GM19193 (cell line): Measurements from ENCODE around the gene WNT7B.

Source experiments
- POLR2A ChIP-seq: IDR thresholded peaks from 4 replicates; pipeline ENCODE4 v1.6.1; 2011; ENCODE audit not compliant: insufficient read depth, insufficient read length; ENCODE audit errors: extremely low read depth

Gene WNT7B

GRCh38 chr22:46011627-46012181 is 34.7 kb upstream of the WNT7B start:
- TF ChIP-seq POLR2A, result no peak

- no peak for TF ChIP-seq POLR2A
Measured at GRCh38 chr22:46010951-46011626, 34.1 kb upstream of the WNT7B start.

- TF ChIP-seq POLR2A, result no peak
Measured at GRCh38 chr22:46010207-46010867, 33.4 kb upstream of the WNT7B start.

GRCh38 chr22:46009730-46010129 is 32.8 kb upstream of the WNT7B start:
- no peak for TF ChIP-seq POLR2A

GRCh38 chr22:46008836-46009596 is 32.1 kb upstream of the WNT7B start:
- no peak for TF ChIP-seq POLR2A

GRCh38 chr22:46008291-46008690 is 31.3 kb upstream of the WNT7B start:
- TF ChIP-seq POLR2A, result no peak

- no peak for TF ChIP-seq POLR2A
Measured at GRCh38 chr22:46007848-46008261, 30.9 kb upstream of the WNT7B start.

- TF ChIP-seq POLR2A, result no peak
Measured at GRCh38 chr22:46007003-46007847, 30.3 kb upstream of the WNT7B start.

GRCh38 chr22:46006379-46007002 is 29.5 kb upstream of the WNT7B start:
- TF ChIP-seq POLR2A, result no peak

- TF ChIP-seq POLR2A, result no peak
Measured at GRCh38 chr22:46004105-46004866, 27.3 kb upstream of the WNT7B start.

- no peak for TF ChIP-seq POLR2A
Measured at GRCh38 chr22:46003271-46004091, 26.5 kb upstream of the WNT7B start.

- no peak for TF ChIP-seq POLR2A
Measured at GRCh38 chr22:46002757-46003270, 25.9 kb upstream of the WNT7B start.
